HG03097 (cell line): ENCODE measurements around the gene DLX6.

Experiments
- ATAC-seq: cut with Tn5 transposase; IDR thresholded peaks from one replicate; pipeline ENCODE4 v1.9.1; 2021; ENCODE audit not compliant: unreplicated experiment, low FRiP score

Gene DLX6

GRCh38 chr7:96995406-96996110 is 9.8 kb upstream of the DLX6 start:
- ATAC-seq, result no peak

GRCh38 chr7:96996111-96996957 is 9.0 kb upstream of the DLX6 start:
- no peak for ATAC-seq

GRCh38 chr7:96996958-96997511 is 8.3 kb upstream of the DLX6 start:
- ATAC-seq, result no peak

- ATAC-seq, result no peak
Measured at GRCh38 chr7:96997512-96998032, 7.8 kb upstream of the DLX6 start.

- no peak for ATAC-seq
Measured at GRCh38 chr7:96998333-96998732, 7.0 kb upstream of the DLX6 start.

- ATAC-seq, result no peak
Measured at GRCh38 chr7:96998744-96999143, 6.6 kb upstream of the DLX6 start.

- ATAC-seq, result no peak
Measured at GRCh38 chr7:97001221-97001620, 4.1 kb upstream of the DLX6 start.

- no peak for ATAC-seq
Measured at GRCh38 chr7:97001656-97002554, 3.4 kb upstream of the DLX6 start.

GRCh38 chr7:97002555-97003261 is 2.6 kb upstream of the DLX6 start:
- no peak for ATAC-seq

- ATAC-seq, result no peak
Measured at GRCh38 chr7:97003262-97004246, 1.8 kb upstream of the DLX6 start.

GRCh38 chr7:97004247-97005182 is 838 bp upstream of the DLX6 start:
- no peak for ATAC-seq

- ATAC-seq, result no peak
Measured at GRCh38 chr7:97006055-97006815, 882 bp downstream of the DLX6 start.

- ATAC-seq, result no peak
Measured at GRCh38 chr7:97006816-97007582, 1.6 kb downstream of the DLX6 start.

- no peak for ATAC-seq
Measured at GRCh38 chr7:97007583-97007861, 2.2 kb downstream of the DLX6 start.

GRCh38 chr7:97008275-97008917 is 3.0 kb downstream of the DLX6 start:
- ATAC-seq, result no peak
